GM12878 (cell line): ENCODE results near the gene ASB3. TPM values are rescaled to one million over a fixed set of nuclear protein-coding genes. Genes with fewer than 3 reads are reported as not detected.

ENCODE experiments used
- ATF7 ChIP-seq: fragments of 450-650 bp; IDR thresholded peaks from 2 replicates; pipeline ENCODE4 v1.6.1; 2016; ENCODE audit warnings: low read depth, mild to moderate bottlenecking
- CREM ChIP-seq: IDR thresholded peaks from 2 replicates; pipeline ENCODE4 v1.6.1; 2014; ENCODE audit warnings: antibody characterized with exemption, low read depth
- CTCF ChIP-seq, 3 experiments: IDR thresholded peaks in 2 of 3; conservative IDR thresholded peaks in 1 of 3; 2 replicates each; pipeline ENCODE4 v1.5.1; 2011; ENCODE audit warnings: low read depth in 3 of 3, low read length in 3 of 3, mild to moderate bottlenecking in 3 of 3, control low read depth in 2 of 3, moderate library complexity in 2 of 3, inconsistent platforms in 1 of 3, mixed read lengths in 1 of 3; ENCODE audit not compliant: control insufficient read depth in 2 of 3, insufficient read depth in 1 of 3; ENCODE audit errors: extremely low read depth in 1 of 3
- E2F4 ChIP-seq: IDR thresholded peaks from 2 replicates; pipeline ENCODE4 v1.6.1; 2012; ENCODE audit warnings: low read depth, low read length, improper control_type of control experiment
- EED ChIP-seq: sonication (generic); IDR thresholded peaks from 2 replicates; pipeline ENCODE4 v1.6.1; 2016; ENCODE audit warnings: antibody characterized with exemption, low read depth
- FOS ChIP-seq: IDR thresholded peaks from 3 replicates; pipeline ENCODE4 v1.6.1; 2011; ENCODE audit warnings: borderline replicate concordance; ENCODE audit not compliant: insufficient read length; ENCODE audit errors: extremely low read depth
- HSF1 ChIP-seq: fragments of 150-350 bp; IDR thresholded peaks from 2 replicates; pipeline ENCODE4 v1.6.1; 2014; ENCODE audit warnings: mild to moderate bottlenecking, low read depth, low read length
- IRF3 ChIP-seq: fragments of 450-650 bp; IDR thresholded peaks from 2 replicates; pipeline ENCODE4 v1.6.1; 2014; ENCODE audit warnings: mild to moderate bottlenecking
- IRF5 ChIP-seq: fragments of 450-650 bp; IDR thresholded peaks from 2 replicates; pipeline ENCODE4 v1.6.1; 2017; ENCODE audit warnings: borderline replicate concordance
- MAX ChIP-seq: IDR thresholded peaks from 2 replicates; pipeline ENCODE4 v1.6.1; 2012; ENCODE audit warnings: low read depth, low read length, improper control_type of control experiment
- MEF2A ChIP-seq: IDR thresholded peaks from 2 replicates; pipeline ENCODE4 v1.6.1; 2011; ENCODE audit warnings: low read depth, mild to moderate bottlenecking, low read length, moderate library complexity; ENCODE audit not compliant: insufficient read depth
- MEF2B ChIP-seq: fragments of 450-650 bp; IDR thresholded peaks from 2 replicates; pipeline ENCODE4 v1.6.1; 2018; ENCODE audit warnings: mild to moderate bottlenecking, moderate library complexity; ENCODE audit not compliant: partially characterized antibody, poor library complexity, severe bottlenecking
- NFIC ChIP-seq: IDR thresholded peaks from 2 replicates; pipeline ENCODE4 v1.6.1; 2012; ENCODE audit warnings: low read depth, mild to moderate bottlenecking, inconsistent platforms, low read length, moderate library complexity
- NFYB ChIP-seq: IDR thresholded peaks from 2 replicates; pipeline ENCODE4 v1.6.1; 2011; ENCODE audit warnings: low read depth, mild to moderate bottlenecking, low read length, improper control_type of control experiment, moderate library complexity; ENCODE audit not compliant: insufficient read depth
- NR2C1 ChIP-seq: fragments of 450-650 bp; IDR thresholded peaks from 2 replicates; pipeline ENCODE4 v1.6.1; 2017; ENCODE audit warnings: antibody characterized with exemption, mild to moderate bottlenecking, moderate library complexity
- NRF1 ChIP-seq: conservative IDR thresholded peaks from 2 replicates; pipeline ENCODE4 v1.6.1; 2011; ENCODE audit warnings: mild to moderate bottlenecking, low read depth, low read length, improper control_type of control experiment
- RAD51 ChIP-seq: fragments of 450-650 bp; IDR thresholded peaks from 2 replicates; pipeline ENCODE4 v1.6.1; 2016; ENCODE audit warnings: moderate library complexity, mild to moderate bottlenecking, inconsistent platforms
- RB1 ChIP-seq: fragments of 450-650 bp; formaldehyde crosslinking; IDR thresholded peaks from 2 replicates; pipeline ENCODE4 v1.6.1; 2017; ENCODE audit warnings: mild to moderate bottlenecking, borderline replicate concordance
- SMC3 ChIP-seq: IDR thresholded peaks from 2 replicates; pipeline ENCODE4 v1.6.1; 2011; ENCODE audit warnings: low read length, improper control_type of control experiment, borderline replicate concordance
- SUZ12 ChIP-seq: fragments of 200-600 bp; sonication (generic); IDR thresholded peaks from one replicate; pipeline ENCODE4 v1.6.1; 2018; ENCODE audit warnings: antibody characterized with exemption, mild to moderate bottlenecking; ENCODE audit not compliant: unreplicated experiment
- TBL1XR1 ChIP-seq: IDR thresholded peaks from 2 replicates; pipeline ENCODE4 v1.6.1; 2012; ENCODE audit warnings: low read depth, low read length, improper control_type of control experiment
- YBX1 ChIP-seq: fragments of 450-650 bp; IDR thresholded peaks from 2 replicates; pipeline ENCODE4 v1.6.1; 2016; ENCODE audit warnings: antibody characterized with exemption
- polyA plus RNA-seq, 11 experiments: library from polyadenylated mRNA; depleted of rRNA in 4 of 11; unstranded in 6 of 11; stranded (reverse) in 5 of 11; fragments of >200 nt; fragmentation: Nextera tagmentation in 4 of 11; fragmentation: Illumina TruSeq in 1 of 11; extraction: Ambion mirVana in 4 of 11; extraction: Trizol in 1 of 11; gene quantifications; 1 replicate in 1 of 11; 2 replicates in 10 of 11; pipeline versions ENCODE4 v1.2.1 to v1.2.3, GENCODE V29; 2011 to 2016; ENCODE audit warnings: inconsistent platforms in 2 of 11, missing spikeins in 2 of 11, low read depth in 1 of 11
- total RNA-seq, 4 experiments: library from RNA; depleted of rRNA in 3 of 4; stranded (reverse); fragments of >200 nt in 3 of 4; fragmentation: Illumina TruSeq in 1 of 4; extraction: Trizol in 1 of 4; gene quantifications; 2 replicates each; pipeline versions ENCODE4 v1.2.1 to v1.2.3, GENCODE V29; 2013 to 2021

ASB3 gene
- total and polyA plus RNA-seq, 10 of the 15 experiments (the other 5 are each of a cell fraction or from before 2014, with no cell fraction given): 16.4 to 30.9 (median 22.6) TPM

GRCh38 chr2:53786705-53787613 is at the start of gene ASB3, which contains the start of gene ERLEC1 (continued):
- no peak for TF ChIP-seq IRF3
- TF ChIP-seq TBL1XR1: peak; percentile 88; the same call in 1 of the 2 replicates
- no peak for TF ChIP-seq NFYB
- TF ChIP-seq HSF1: no peak
- peak; percentile 26 for TF ChIP-seq MEF2B
- TF ChIP-seq MEF2A: peak; percentile 61; the same call in 1 of the 2 replicates
- no peak for TF ChIP-seq NRF1
- TF ChIP-seq FOS: no peak
- TF ChIP-seq MAX: peak; percentile 79; the same call in 1 of the 2 replicates
- no peak for TF ChIP-seq RAD51
- no peak for TF ChIP-seq NFIC
- no peak for TF ChIP-seq SUZ12
- TF ChIP-seq E2F4: no peak
- no peak for TF ChIP-seq YBX1
- no peak for TF ChIP-seq EED
- TF ChIP-seq CTCF (IDR thresholded peaks at IDR 0.05 in 2 of 3, conservative IDR thresholded peaks at IDR 0.05 in 1 of 3; ENCODE audit: control insufficient read depth in 2 of 3, extremely low read depth in 1 of 3, insufficient read depth in 1 of 3, low read depth in 3 of 3, low read length in 3 of 3): peak in 1 of 3 experiments; percentile 7; a peak in 1 of 6 replicates
- peak; percentile 40; the same call in 1 of the 2 replicates for TF ChIP-seq RB1
- TF ChIP-seq SMC3: no peak
- TF ChIP-seq ATF7: peak; percentile 28; the same call in 1 of the 2 replicates
- TF ChIP-seq IRF5: no peak
- TF ChIP-seq NR2C1: peak; percentile 98
- TF ChIP-seq CREM: peak; percentile 91
